MCF 10A (cell line): ENCODE data around the gene UBAP2L. TPM values are rescaled to one million over a fixed set of nuclear protein-coding genes. Genes with fewer than 3 reads are reported as not detected.
"Not testable (repeated sequence)": the region's sequence is repeated elsewhere in the genome, so short reads cannot be mapped to it uniquely, and the experiment has no call there.

Experiments
- BruUV-seq: library from RNA; stranded (reverse); fragments of 400-500 nt; replicated peaks from 2 replicates; lab custom pipeline; 2021; lab: Mats Ljungman, UMichigan
- CTCF ChIA-PET: fragments of 300-600 bp; sonication (Branson Sonifier 250); formaldehyde crosslinking; extraction: SDS; loops from one replicate; lab custom pipeline; 2021; ENCODE audit warnings: antibody characterized with exemption, inconsistent platforms; lab: Yijun Ruan, JAX
- POLR2A ChIA-PET: fragments of 300-600, 350-650 bp; sonication (Branson Sonifier 250); formaldehyde crosslinking; extraction: SDS; loops from one replicate; lab custom pipeline; 2020; ENCODE audit warnings: antibody characterized with exemption, inconsistent platforms; lab: Yijun Ruan, JAX
- DNase-seq: peaks from one replicate; pipeline ENCODE4 v3.0.0-alpha.2; 2018; ENCODE audit not compliant: unreplicated experiment
- H3K27ac Mint-ChIP-seq: one replicate; pipeline ENCODE4 v1.8.0; 2022; ENCODE audit warnings: mild to moderate bottlenecking, low read depth, mixed read lengths; ENCODE audit not compliant: unreplicated experiment
- H3K27me3 Mint-ChIP-seq: one replicate; pipeline ENCODE4 v1.8.0; 2022; ENCODE audit warnings: mixed read lengths; ENCODE audit not compliant: insufficient read depth, unreplicated experiment
- H3K36me3 Mint-ChIP-seq: one replicate; pipeline ENCODE4 v1.8.0; 2022; ENCODE audit warnings: mild to moderate bottlenecking, moderate library complexity, mixed read lengths; ENCODE audit not compliant: insufficient read depth, unreplicated experiment
- H3K4me1 Mint-ChIP-seq: one replicate; pipeline ENCODE4 v1.8.0; 2022; ENCODE audit warnings: mixed read lengths; ENCODE audit not compliant: insufficient read depth, unreplicated experiment
- H3K4me3 Mint-ChIP-seq: one replicate; pipeline ENCODE4 v1.8.0; 2022; ENCODE audit warnings: mild to moderate bottlenecking, moderate library complexity, mixed read lengths; ENCODE audit not compliant: unreplicated experiment
- H3K9me3 Mint-ChIP-seq: one replicate; pipeline ENCODE4 v1.8.0; 2022; ENCODE audit warnings: mixed read lengths; ENCODE audit not compliant: unreplicated experiment
- intact Hi-C: fragments of 100-400 bp; cut with micrococcal nuclease; formaldehyde crosslinking; loops from 2 replicates; pipeline ENCODE4 v1.14.1; 2022
- total RNA-seq: library from RNA; stranded (reverse); gene quantifications from 2 replicates; pipeline ENCODE4 v1.2.3, GENCODE V29; 2022
- TF ChIP-seq, protein P1 (sequence below): fragments of 200-600 bp; IDR thresholded peaks from one replicate; pipeline ENCODE4 v1.8.0; 2022; ENCODE audit warnings: antibody characterized with exemption, mild to moderate bottlenecking; ENCODE audit not compliant: unreplicated experiment

Gene UBAP2L
- total RNA-seq, 1 experiment from 2014 or later, result 223 TPM

DNA sequence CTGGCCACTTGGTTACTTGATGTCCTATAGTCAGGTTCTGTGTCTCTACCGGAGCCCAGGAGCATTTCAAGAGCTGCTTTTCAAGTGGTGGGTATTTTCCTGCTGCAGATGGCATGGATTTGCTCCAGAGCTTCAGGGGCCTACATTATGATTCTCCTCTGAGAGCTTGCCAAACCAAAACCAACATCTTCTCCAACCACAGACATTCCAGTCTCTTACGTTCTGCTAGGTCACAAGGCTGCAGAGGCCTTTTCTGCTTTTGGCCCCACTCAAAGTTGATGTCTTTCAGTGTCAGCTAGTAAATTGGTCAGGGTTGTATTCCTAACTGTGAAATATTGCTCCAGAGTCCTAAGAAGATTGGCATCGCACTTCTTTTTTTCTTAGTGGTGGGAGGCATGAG, 85.4 kb downstream of the UBAP2L start:
- no peak for DNase-seq
- Mint-ChIP-seq H3K27me3 (no peaks in the 10 kb centered on the region), H3K9me3 (no peaks in the 10 kb centered on the region), H3K27ac (no peak overlapping the region), H3K36me3 (no peaks in the 10 kb centered on the region), H3K4me3 (no peak overlapping the region), H3K4me1 (no peaks in the 10 kb centered on the region)
- intact Hi-C loops, result no loop called here
- TF ChIP-seq, protein P1, sequence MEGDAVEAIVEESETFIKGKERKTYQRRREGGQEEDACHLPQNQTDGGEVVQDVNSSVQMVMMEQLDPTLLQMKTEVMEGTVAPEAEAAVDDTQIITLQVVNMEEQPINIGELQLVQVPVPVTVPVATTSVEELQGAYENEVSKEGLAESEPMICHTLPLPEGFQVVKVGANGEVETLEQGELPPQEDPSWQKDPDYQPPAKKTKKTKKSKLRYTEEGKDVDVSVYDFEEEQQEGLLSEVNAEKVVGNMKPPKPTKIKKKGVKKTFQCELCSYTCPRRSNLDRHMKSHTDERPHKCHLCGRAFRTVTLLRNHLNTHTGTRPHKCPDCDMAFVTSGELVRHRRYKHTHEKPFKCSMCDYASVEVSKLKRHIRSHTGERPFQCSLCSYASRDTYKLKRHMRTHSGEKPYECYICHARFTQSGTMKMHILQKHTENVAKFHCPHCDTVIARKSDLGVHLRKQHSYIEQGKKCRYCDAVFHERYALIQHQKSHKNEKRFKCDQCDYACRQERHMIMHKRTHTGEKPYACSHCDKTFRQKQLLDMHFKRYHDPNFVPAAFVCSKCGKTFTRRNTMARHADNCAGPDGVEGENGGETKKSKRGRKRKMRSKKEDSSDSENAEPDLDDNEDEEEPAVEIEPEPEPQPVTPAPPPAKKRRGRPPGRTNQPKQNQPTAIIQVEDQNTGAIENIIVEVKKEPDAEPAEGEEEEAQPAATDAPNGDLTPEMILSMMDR, result no peak
- ChIA-PET POLR2A (interaction anchor here (1.0 to 1.3 kb wide), 2 partner anchors 9 to 34 kb away, joined by 4 read pairs; partner anchors contain the start of gene HAX1), CTCF (interaction anchor here (0.6 to 2.4 kb wide), 6 partner anchors 17 to 110 kb away, joined by 3 to 13 read pairs (median 4); no protein-coding TSS in a partner anchor)
- no TSS peak for BruUV-seq

DNA sequence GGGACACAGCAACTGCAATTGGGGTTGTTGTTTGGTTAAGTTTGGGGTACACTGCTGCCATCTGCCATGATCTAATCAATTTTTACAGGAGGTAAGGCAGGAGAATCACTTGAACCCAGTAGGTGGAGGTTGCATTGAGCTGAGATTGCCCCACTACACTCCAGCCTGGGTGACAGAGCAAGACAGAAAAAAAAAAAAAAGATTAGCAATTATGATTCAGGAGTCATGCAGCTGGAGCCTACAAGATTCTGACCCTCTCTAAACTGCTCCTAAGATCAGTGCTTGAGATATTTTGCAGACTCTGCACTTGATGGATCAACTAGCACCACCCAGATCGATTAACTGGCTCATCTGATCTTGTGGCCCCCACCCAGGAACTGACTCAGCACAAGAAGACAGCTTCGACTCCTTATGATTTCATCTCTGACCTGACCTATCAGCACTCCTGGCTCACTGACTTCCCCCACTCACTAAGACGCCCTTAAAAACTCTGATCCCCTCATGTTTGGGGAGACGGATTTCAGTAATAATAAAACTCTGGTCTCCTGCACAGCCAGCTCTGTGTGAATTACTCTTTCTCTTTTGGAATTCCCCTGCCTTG, 87.0 kb downstream of the UBAP2L start:
- ChIA-PET CTCF (interaction anchor here (0.8 to 1.4 kb wide), 2 partner anchors 16 to 234 kb away, joined by 3 read pairs; no protein-coding TSS in a partner anchor), POLR2A (interaction anchor here (0.6 kb wide), 1 partner anchor 176 kb away, joined by 3 read pairs; no protein-coding TSS in a partner anchor)
- intact Hi-C loops, result not testable (repeated sequence)

DNA sequence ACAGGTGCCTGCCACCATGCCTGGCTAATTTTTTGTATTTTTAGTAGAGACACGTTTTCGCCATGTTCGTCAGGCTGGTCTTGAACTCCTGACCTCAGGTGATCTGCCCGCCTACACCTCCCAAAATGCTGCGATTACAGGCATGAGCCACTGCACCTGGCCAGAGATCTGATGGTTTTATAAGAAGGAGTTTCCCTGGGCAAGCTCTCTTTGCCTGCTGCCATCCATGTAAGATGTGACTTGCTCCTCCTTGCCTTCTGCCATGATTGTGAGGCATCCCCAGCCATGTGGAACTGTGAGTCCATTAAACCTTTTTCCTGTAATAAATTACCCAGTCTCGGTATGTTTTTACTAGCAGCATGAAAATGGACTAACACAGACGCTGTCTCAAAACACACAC, 88.4 kb downstream of the UBAP2L start:
- H3K27ac Mint-ChIP-seq, DNase-seq, H3K4me3 Mint-ChIP-seq, H3K9me3 Mint-ChIP-seq, POLR2A ChIA-PET, intact Hi-C loops, H3K36me3 Mint-ChIP-seq, H3K4me1 Mint-ChIP-seq, BruUV-seq: not testable (repeated sequence)
- CTCF ChIA-PET, result interaction anchor here (0.8 to 1.4 kb wide), 2 partner anchors 15 to 25 kb away, joined by 3 to 8 read pairs; no protein-coding TSS in a partner anchor
- H3K27me3 Mint-ChIP-seq, result peaks cover 12% of the 10 kb centered on the region

More for the DNA sequence above, 87.0 kb downstream of the UBAP2L start:
- H3K4me3 Mint-ChIP-seq, DNase-seq, H3K27ac Mint-ChIP-seq, H3K9me3 Mint-ChIP-seq, H3K27me3 Mint-ChIP-seq, H3K4me1 Mint-ChIP-seq, H3K36me3 Mint-ChIP-seq, BruUV-seq: not testable (repeated sequence)

DNA sequence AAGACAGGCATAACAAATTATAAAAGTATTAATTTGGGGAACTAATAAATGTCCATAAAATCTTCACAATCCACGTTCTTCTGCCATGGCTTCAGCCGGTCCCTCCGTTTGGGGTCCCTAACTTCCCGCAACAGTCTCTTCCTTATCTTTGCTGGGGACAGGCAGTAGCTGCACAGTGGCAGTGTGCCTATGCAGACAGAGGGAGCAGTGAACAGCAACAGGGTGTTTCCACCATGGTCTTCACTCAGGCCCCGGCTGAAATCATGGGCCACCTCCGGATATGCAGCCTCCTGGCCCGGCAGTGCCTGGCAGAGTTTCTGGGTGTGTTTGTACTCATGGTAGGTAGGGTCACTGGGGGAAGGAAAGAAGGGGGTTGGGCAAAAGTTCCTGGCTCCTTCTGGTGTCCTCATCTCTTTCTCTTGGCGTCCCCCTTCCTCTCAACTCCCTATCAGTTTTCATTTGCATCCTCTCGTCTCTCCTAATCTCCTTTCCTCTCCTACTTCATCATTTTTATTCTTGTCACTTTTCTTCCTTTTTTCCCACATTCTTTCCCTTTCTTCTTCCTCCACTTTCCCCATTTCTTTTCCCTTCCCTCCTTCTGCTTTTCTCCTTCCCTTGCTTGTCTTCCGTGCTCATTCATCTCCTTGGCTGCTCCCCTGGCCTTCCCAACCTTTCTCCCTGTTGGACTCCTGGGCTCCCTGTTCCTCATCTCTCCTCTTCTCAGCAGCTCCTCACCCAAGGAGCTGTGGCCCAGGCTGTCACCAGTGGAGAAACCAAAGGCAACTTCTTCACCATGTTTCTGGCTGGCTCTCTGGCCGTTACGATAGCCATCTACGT, 91.7 kb downstream of the UBAP2L start:
- CTCF ChIA-PET, result interaction anchor here (1.5 kb wide), 1 partner anchor 22 kb away, joined by 5 read pairs; no protein-coding TSS in a partner anchor
- not testable (repeated sequence) for H3K27ac Mint-ChIP-seq

DNA sequence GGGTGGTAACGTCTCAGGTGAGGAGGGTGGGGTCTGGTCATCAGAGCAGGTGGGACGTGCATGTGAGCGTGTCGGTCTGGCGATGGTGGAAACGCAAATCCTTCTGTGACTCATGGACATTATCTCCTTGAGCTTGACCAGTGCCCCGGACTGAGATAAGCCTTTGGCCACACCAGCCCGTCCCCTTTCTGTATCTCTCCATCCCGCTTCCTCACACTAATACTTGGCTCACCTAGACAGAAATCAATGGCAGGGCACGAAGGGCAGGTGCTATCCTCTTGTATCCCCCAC, 92.3 kb downstream of the UBAP2L start:
- POLR2A ChIA-PET, result no interaction called here
- H3K4me3 Mint-ChIP-seq, result no peak overlapping the region
- BruUV-seq, result no TSS peak
- no peak for DNase-seq
- H3K4me1 Mint-ChIP-seq, result no peaks in the 10 kb centered on the region
- H3K36me3 Mint-ChIP-seq, result no peaks in the 10 kb centered on the region
- CTCF ChIA-PET, result interaction anchor here (1.5 kb wide), 1 partner anchor 22 kb away, joined by 5 read pairs; no protein-coding TSS in a partner anchor
- intact Hi-C loops, result no loop called here
- TF ChIP-seq, protein P1, result no peak
- H3K27ac Mint-ChIP-seq, result no peak overlapping the region
- H3K9me3 Mint-ChIP-seq, result no peaks in the 10 kb centered on the region
- H3K27me3 Mint-ChIP-seq, result peaks cover 21% of the 10 kb centered on the region

More for the DNA sequence above, 91.7 kb downstream of the UBAP2L start:
- H3K27me3 Mint-ChIP-seq, result peaks cover 16% of the 10 kb centered on the region
- BruUV-seq, H3K4me1 Mint-ChIP-seq, DNase-seq, H3K9me3 Mint-ChIP-seq, POLR2A ChIA-PET, H3K4me3 Mint-ChIP-seq, intact Hi-C loops, H3K36me3 Mint-ChIP-seq: not testable (repeated sequence)

DNA sequence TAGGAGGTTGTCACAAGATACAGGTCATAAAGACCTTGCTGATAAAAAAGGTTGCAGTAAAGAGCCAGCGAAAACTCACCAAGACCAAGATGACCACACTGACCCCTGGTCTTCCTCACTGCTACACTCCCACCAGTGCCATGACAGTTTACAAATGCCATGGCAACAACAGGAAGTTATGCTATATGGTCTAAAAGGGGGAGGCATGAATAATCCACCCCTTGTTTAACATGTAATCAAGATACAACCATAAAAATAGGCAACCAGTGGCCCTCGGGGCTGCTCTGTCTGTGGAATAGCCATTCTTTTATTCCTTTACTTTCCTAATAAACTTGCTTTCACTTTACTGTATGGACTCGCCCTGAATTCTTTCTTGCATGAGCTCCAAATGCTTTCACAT, 93.5 kb downstream of the UBAP2L start:
- H3K9me3 Mint-ChIP-seq, H3K4me3 Mint-ChIP-seq, H3K4me1 Mint-ChIP-seq, DNase-seq, BruUV-seq, H3K36me3 Mint-ChIP-seq, intact Hi-C loops, H3K27ac Mint-ChIP-seq: not testable (repeated sequence)
- H3K27me3 Mint-ChIP-seq, result peaks cover 25% of the 10 kb centered on the region
- ChIA-PET POLR2A (interaction anchor here (1.3 kb wide), 1 partner anchor 17 kb away, joined by 3 read pairs; no protein-coding TSS in a partner anchor), CTCF (interaction anchor here (1.2 to 1.7 kb wide), 3 partner anchors 10 to 20 kb away, joined by 4 to 11 read pairs (median 7); partner anchors contain the start of gene ATP8B2)
